Hepatocyte (in vitro differentiated cells): ENCODE results near the gene GKN2.

Experiments used
- CTCF ChIP-seq: fragments of 200-600 bp; sonication (generic); IDR thresholded peaks from 2 replicates; pipeline ENCODE4 v1.5.1; 2016; ENCODE audit warnings: antibody characterized with exemption, mild to moderate bottlenecking; ENCODE audit not compliant: poor library complexity
- EZH2 ChIP-seq: fragments of 200-600 bp; sonication (generic); IDR thresholded peaks from 2 replicates; pipeline ENCODE4 v1.6.1; 2016; ENCODE audit warnings: antibody characterized with exemption, mild to moderate bottlenecking, borderline replicate concordance
- EZH2phosphoT487 ChIP-seq: fragments of 200-600 bp; sonication (generic); IDR thresholded peaks from one replicate; pipeline ENCODE4 v1.6.1; 2018; ENCODE audit warnings: antibody characterized with exemption, mild to moderate bottlenecking, low read depth, moderate library complexity; ENCODE audit not compliant: unreplicated experiment, severe bottlenecking

GRCh38 chr2:68916226-68916625 is 36.5 kb downstream of the GKN2 start:
- TF ChIP-seq CTCF (no peak), EZH2 (no peak), EZH2phosphoT487 (no peak)
